ENCODE data around the gene LFNG. TPM values are rescaled to one million over a fixed set of nuclear protein-coding genes. Genes with fewer than 3 reads are reported as not detected.

LFNG gene
- total and polyA plus RNA-seq, 9 of the 15 experiments (the other 6 are each of a cell fraction or from before 2014, with no cell fraction given): 0.03 to 0.89 (median 0.25) TPM; not detected in 1

DNA sequence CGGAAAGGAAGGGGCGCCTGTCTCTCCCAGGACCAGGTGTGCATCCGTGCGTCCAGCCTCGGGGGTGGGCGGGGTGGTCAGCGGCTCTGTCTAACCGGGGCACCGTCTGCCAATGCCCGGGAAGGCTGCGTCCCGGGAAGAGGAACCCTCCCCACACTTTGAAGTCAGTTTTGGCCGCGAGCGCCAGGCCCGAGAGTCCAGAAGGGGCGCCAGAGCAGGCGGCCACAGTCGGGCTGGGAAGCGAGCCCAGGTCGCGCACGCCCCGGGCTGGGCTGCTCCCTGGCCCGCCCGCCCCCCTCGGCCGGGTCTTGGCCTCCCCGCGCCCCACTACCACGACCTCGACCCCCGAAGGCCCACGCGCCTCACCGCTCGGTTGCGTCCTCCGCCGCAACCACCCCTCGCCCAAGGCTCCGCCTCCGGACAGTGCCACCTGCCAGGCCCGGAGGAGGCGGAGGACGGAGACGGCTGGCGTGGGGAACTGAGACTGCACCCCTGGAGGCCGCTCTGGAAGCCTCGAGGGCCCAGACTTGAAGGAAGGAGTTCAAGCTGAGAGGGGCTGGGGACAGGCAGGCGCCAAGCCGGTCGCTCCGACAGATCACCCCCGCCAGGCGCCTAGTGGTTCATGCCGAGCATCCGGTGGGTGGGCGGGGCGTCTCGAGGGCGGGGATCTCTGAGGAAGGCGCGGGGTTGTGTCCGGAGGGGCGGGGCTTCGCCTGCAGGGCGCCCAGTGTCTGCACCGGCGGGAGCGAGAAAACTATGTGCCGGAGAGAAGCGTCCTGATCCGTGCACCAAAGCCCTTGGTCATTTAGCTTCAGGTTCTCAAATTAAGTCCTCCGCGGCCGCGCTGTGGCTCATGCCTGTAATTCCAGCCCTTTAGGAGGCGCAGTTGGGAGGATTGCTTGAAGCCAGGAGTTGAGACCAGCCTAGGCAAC lies 35.8 kb downstream of the LFNG start, which contains the start of gene BRAT1 (continued):
- TF ChIP-seq RUNX1 (IDR thresholded peaks at IDR 0.05; ENCODE audit: low read depth): no peak
- TF ChIP-seq U2AF2 (optimal IDR thresholded peaks at IDR 0.05; ENCODE audit: low read depth, low read length): no peak
- peak in 1 of 2 experiments; percentile 36; a peak in 1 of 4 replicates for TF ChIP-seq RAD21 (CRISPR knock-in tag; conservative IDR thresholded peaks at IDR 0.05 in 1 of 2, IDR thresholded peaks at IDR 0.05 in 1 of 2)
- TF ChIP-seq CCAR2 (IDR thresholded peaks at IDR 0.05; ENCODE audit: low read depth, low read length): no peak
- TF ChIP-seq ATF6 (CRISPR knock-in tag; IDR thresholded peaks at IDR 0.05): no peak
- TF ChIP-seq, protein P1, sequence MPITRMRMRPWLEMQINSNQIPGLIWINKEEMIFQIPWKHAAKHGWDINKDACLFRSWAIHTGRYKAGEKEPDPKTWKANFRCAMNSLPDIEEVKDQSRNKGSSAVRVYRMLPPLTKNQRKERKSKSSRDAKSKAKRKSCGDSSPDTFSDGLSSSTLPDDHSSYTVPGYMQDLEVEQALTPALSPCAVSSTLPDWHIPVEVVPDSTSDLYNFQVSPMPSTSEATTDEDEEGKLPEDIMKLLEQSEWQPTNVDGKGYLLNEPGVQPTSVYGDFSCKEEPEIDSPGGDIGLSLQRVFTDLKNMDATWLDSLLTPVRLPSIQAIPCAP (CRISPR knock-in tag; IDR thresholded peaks at IDR 0.05; ENCODE audit: borderline replicate concordance): no peak
- TF ChIP-seq NR4A1 (CRISPR knock-in tag; IDR thresholded peaks at IDR 0.05): no peak
- no peak for TF ChIP-seq NR4A1 (tag; IDR thresholded peaks at IDR 0.05)
- no peak for TF ChIP-seq ZNF165 (CRISPR knock-in tag; IDR thresholded peaks at IDR 0.05; ENCODE audit: borderline replicate concordance)
- no peak for TF ChIP-seq ZNF507 (tag; conservative IDR thresholded peaks at IDR 0.05)
- TF ChIP-seq NFIC (IDR thresholded peaks at IDR 0.05): peak; percentile 40
- no peak for TF ChIP-seq ZFPM2 (CRISPR knock-in tag; IDR thresholded peaks at IDR 0.05)
- TF ChIP-seq ZNF121 (CRISPR knock-in tag; conservative IDR thresholded peaks at IDR 0.05): peak; percentile 45; the same call in 1 of the 2 replicates
- TF ChIP-seq, protein P2, sequence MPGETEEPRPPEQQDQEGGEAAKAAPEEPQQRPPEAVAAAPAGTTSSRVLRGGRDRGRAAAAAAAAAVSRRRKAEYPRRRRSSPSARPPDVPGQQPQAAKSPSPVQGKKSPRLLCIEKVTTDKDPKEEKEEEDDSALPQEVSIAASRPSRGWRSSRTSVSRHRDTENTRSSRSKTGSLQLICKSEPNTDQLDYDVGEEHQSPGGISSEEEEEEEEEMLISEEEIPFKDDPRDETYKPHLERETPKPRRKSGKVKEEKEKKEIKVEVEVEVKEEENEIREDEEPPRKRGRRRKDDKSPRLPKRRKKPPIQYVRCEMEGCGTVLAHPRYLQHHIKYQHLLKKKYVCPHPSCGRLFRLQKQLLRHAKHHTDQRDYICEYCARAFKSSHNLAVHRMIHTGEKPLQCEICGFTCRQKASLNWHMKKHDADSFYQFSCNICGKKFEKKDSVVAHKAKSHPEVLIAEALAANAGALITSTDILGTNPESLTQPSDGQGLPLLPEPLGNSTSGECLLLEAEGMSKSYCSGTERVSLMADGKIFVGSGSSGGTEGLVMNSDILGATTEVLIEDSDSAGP (CRISPR knock-in tag; IDR thresholded peaks at IDR 0.05): no peak
- 0 out of 2 replicates have a peak, but pooled peaks have one; percentile 42 for TF ChIP-seq ELF4 (CRISPR knock-in tag; IDR thresholded peaks at IDR 0.05)
- TF ChIP-seq ZBTB7A (IDR thresholded peaks at IDR 0.05; ENCODE audit: borderline replicate concordance, control insufficient read depth, low read depth, low read length): peak; percentile 52; the same call in 1 of the 2 replicates
- TF ChIP-seq HOXB6 (CRISPR knock-in tag; IDR thresholded peaks at IDR 0.05; ENCODE audit: borderline replicate concordance): no peak
- TF ChIP-seq TEAD1 (CRISPR knock-in tag; IDR thresholded peaks at IDR 0.05): peak; percentile 6 to 68; a peak in 1 of 4 replicates
- TF ChIP-seq, protein P3, sequence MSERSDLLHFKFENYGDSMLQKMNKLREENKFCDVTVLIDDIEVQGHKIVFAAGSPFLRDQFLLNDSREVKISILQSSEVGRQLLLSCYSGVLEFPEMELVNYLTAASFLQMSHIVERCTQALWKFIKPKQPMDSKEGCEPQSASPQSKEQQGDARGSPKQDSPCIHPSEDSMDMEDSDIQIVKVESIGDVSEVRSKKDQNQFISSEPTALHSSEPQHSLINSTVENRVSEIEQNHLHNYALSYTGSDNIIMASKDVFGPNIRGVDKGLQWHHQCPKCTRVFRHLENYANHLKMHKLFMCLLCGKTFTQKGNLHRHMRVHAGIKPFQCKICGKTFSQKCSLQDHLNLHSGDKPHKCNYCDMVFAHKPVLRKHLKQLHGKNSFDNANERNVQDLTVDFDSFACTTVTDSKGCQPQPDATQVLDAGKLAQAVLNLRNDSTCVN (CRISPR knock-in tag; IDR thresholded peaks at IDR 0.05): 0 out of 2 replicates have a peak, but pooled peaks have one; percentile 59
